Measurements from ENCODE around the gene AATK.

Gene AATK

GRCh38 chr17:81204578-81204977 lies 38.6 kb upstream of the AATK start:
- H3K4me1 ChIP-seq (ENCODE audit: control insufficient read depth, insufficient read depth, low read length) = no peaks in the 10 kb centered on the region
- no peaks in the 10 kb centered on the region for H3K36me3 ChIP-seq (ENCODE audit: insufficient read depth, low read length)
- H3K27me3 ChIP-seq (ENCODE audit: control insufficient read depth, insufficient read depth, low read length) = no peaks in the 10 kb centered on the region
- no peak overlapping the region for H3K4me2 ChIP-seq (ENCODE audit: low read length)
- H3K9ac ChIP-seq (ENCODE audit: low read depth, low read length) = no peak overlapping the region
- H3K9me3 ChIP-seq (replicated peaks; ENCODE audit: low read length) = no peaks in the 10 kb centered on the region
- H3K4me3 ChIP-seq (ENCODE audit: low read length) = no peak overlapping the region

- H3K36me3 ChIP-seq (ENCODE audit: insufficient read depth, low read length) = peaks cover 5% of the 10 kb centered on the region
Measured at GRCh38 chr17:81203136-81203535, 37.1 kb upstream of the AATK start.

GRCh38 chr17:81202318-81202717 lies 36.3 kb upstream of the AATK start:
- Histone ChIP-seq H3K4me2 (ENCODE audit: low read length) (no peak overlapping the region), H3K4me1 (ENCODE audit: control insufficient read depth, insufficient read depth, low read length) (no peaks in the 10 kb centered on the region), H3K9ac (ENCODE audit: low read depth, low read length) (no peak overlapping the region), H3K36me3 (ENCODE audit: insufficient read depth, low read length) (peaks cover 5% of the 10 kb centered on the region), H3K4me3 (ENCODE audit: low read length) (no peak overlapping the region), H3K27me3 (ENCODE audit: control insufficient read depth, insufficient read depth, low read length) (no peaks in the 10 kb centered on the region), H3K9me3 (replicated peaks; ENCODE audit: low read length) (no peaks in the 10 kb centered on the region)

More at GRCh38 chr17:81203136-81203535, 37.1 kb upstream of the AATK start:
- no peak overlapping the region for H3K9ac ChIP-seq (ENCODE audit: low read depth, low read length)
- H3K9me3 ChIP-seq (replicated peaks; ENCODE audit: low read length) = no peaks in the 10 kb centered on the region
- no peaks in the 10 kb centered on the region for H3K27me3 ChIP-seq (ENCODE audit: control insufficient read depth, insufficient read depth, low read length)
- H3K4me1 ChIP-seq (ENCODE audit: control insufficient read depth, insufficient read depth, low read length) = no peaks in the 10 kb centered on the region
- H3K4me2 ChIP-seq (ENCODE audit: low read length) = no peak overlapping the region
- no peak overlapping the region for H3K4me3 ChIP-seq (ENCODE audit: low read length)

GRCh38 chr17:81200695-81201580 lies 34.9 kb upstream of the AATK start:
- H3K36me3 ChIP-seq (ENCODE audit: insufficient read depth, low read length) = peaks cover 5% of the 10 kb centered on the region
- no peaks in the 10 kb centered on the region for H3K4me1 ChIP-seq (ENCODE audit: control insufficient read depth, insufficient read depth, low read length)
- no peak overlapping the region for H3K4me3 ChIP-seq (ENCODE audit: low read length)
- H3K4me2 ChIP-seq (ENCODE audit: low read length) = no peak overlapping the region
- H3K9me3 ChIP-seq (replicated peaks; ENCODE audit: low read length) = no peaks in the 10 kb centered on the region
- H3K9ac ChIP-seq (ENCODE audit: low read depth, low read length) = no peak overlapping the region
- H3K27me3 ChIP-seq (ENCODE audit: control insufficient read depth, insufficient read depth, low read length) = no peaks in the 10 kb centered on the region

GRCh38 chr17:81200201-81200600 lies 34.2 kb upstream of the AATK start:
- Histone ChIP-seq H3K9ac (ENCODE audit: low read depth, low read length) (no peak overlapping the region), H3K9me3 (replicated peaks; ENCODE audit: low read length) (no peaks in the 10 kb centered on the region), H3K4me3 (ENCODE audit: low read length) (no peak overlapping the region), H3K4me1 (ENCODE audit: control insufficient read depth, insufficient read depth, low read length) (no peaks in the 10 kb centered on the region), H3K27me3 (ENCODE audit: control insufficient read depth, insufficient read depth, low read length) (no peaks in the 10 kb centered on the region), H3K36me3 (ENCODE audit: insufficient read depth, low read length) (peaks cover 5% of the 10 kb centered on the region), H3K4me2 (ENCODE audit: low read length) (no peak overlapping the region)

- Histone ChIP-seq H3K9me3 (replicated peaks; ENCODE audit: low read length) (no peaks in the 10 kb centered on the region), H3K9ac (ENCODE audit: low read depth, low read length) (no peak overlapping the region), H3K4me3 (ENCODE audit: low read length) (no peak overlapping the region), H3K4me1 (ENCODE audit: control insufficient read depth, insufficient read depth, low read length) (no peaks in the 10 kb centered on the region), H3K4me2 (ENCODE audit: low read length) (no peak overlapping the region), H3K27me3 (ENCODE audit: control insufficient read depth, insufficient read depth, low read length) (no peaks in the 10 kb centered on the region), H3K36me3 (ENCODE audit: insufficient read depth, low read length) (peaks cover 5% of the 10 kb centered on the region)
Measured at GRCh38 chr17:81199482-81199830, 33.4 kb upstream of the AATK start.

- H3K4me2 ChIP-seq (ENCODE audit: low read length) = no peak overlapping the region
- H3K4me3 ChIP-seq (ENCODE audit: low read length) = no peak overlapping the region
- no peaks in the 10 kb centered on the region for H3K4me1 ChIP-seq (ENCODE audit: control insufficient read depth, insufficient read depth, low read length)
- H3K27me3 ChIP-seq (ENCODE audit: control insufficient read depth, insufficient read depth, low read length) = no peaks in the 10 kb centered on the region
- H3K9me3 ChIP-seq (replicated peaks; ENCODE audit: low read length) = no peaks in the 10 kb centered on the region
- H3K9ac ChIP-seq (ENCODE audit: low read depth, low read length) = no peak overlapping the region
- H3K36me3 ChIP-seq (ENCODE audit: insufficient read depth, low read length) = peaks cover 5% of the 10 kb centered on the region
Measured at GRCh38 chr17:81198826-81199481, 32.9 kb upstream of the AATK start.

- Histone ChIP-seq H3K9me3 (replicated peaks; ENCODE audit: low read length) (no peaks in the 10 kb centered on the region), H3K9ac (ENCODE audit: low read depth, low read length) (no peak overlapping the region), H3K4me2 (ENCODE audit: low read length) (no peak overlapping the region), H3K4me1 (ENCODE audit: control insufficient read depth, insufficient read depth, low read length) (no peaks in the 10 kb centered on the region), H3K27me3 (ENCODE audit: control insufficient read depth, insufficient read depth, low read length) (no peaks in the 10 kb centered on the region), H3K36me3 (ENCODE audit: insufficient read depth, low read length) (peaks cover 5% of the 10 kb centered on the region), H3K4me3 (ENCODE audit: low read length) (no peak overlapping the region)
Measured at GRCh38 chr17:81197831-81198490, 31.9 kb upstream of the AATK start.

GRCh38 chr17:81197409-81197795 lies 31.4 kb upstream of the AATK start:
- Histone ChIP-seq H3K4me1 (ENCODE audit: control insufficient read depth, insufficient read depth, low read length) (no peaks in the 10 kb centered on the region), H3K36me3 (ENCODE audit: insufficient read depth, low read length) (peaks cover 5% of the 10 kb centered on the region), H3K9me3 (replicated peaks; ENCODE audit: low read length) (no peaks in the 10 kb centered on the region), H3K4me2 (ENCODE audit: low read length) (no peak overlapping the region), H3K27me3 (ENCODE audit: control insufficient read depth, insufficient read depth, low read length) (no peaks in the 10 kb centered on the region), H3K4me3 (ENCODE audit: low read length) (no peak overlapping the region), H3K9ac (ENCODE audit: low read depth, low read length) (no peak overlapping the region)

GRCh38 chr17:81196505-81197408 lies 30.7 kb upstream of the AATK start:
- Histone ChIP-seq H3K4me3 (ENCODE audit: low read length) (no peak overlapping the region), H3K4me2 (ENCODE audit: low read length) (no peak overlapping the region), H3K4me1 (ENCODE audit: control insufficient read depth, insufficient read depth, low read length) (no peaks in the 10 kb centered on the region), H3K9me3 (replicated peaks; ENCODE audit: low read length) (no peaks in the 10 kb centered on the region), H3K36me3 (ENCODE audit: insufficient read depth, low read length) (peaks cover 5% of the 10 kb centered on the region), H3K27me3 (ENCODE audit: control insufficient read depth, insufficient read depth, low read length) (no peaks in the 10 kb centered on the region), H3K9ac (ENCODE audit: low read depth, low read length) (no peak overlapping the region)

- Histone ChIP-seq H3K4me1 (ENCODE audit: control insufficient read depth, insufficient read depth, low read length) (no peaks in the 10 kb centered on the region), H3K27me3 (ENCODE audit: control insufficient read depth, insufficient read depth, low read length) (no peaks in the 10 kb centered on the region), H3K4me2 (ENCODE audit: low read length) (no peak overlapping the region), H3K4me3 (ENCODE audit: low read length) (no peak overlapping the region), H3K36me3 (ENCODE audit: insufficient read depth, low read length) (peaks cover 5% of the 10 kb centered on the region), H3K9ac (ENCODE audit: low read depth, low read length) (no peak overlapping the region), H3K9me3 (replicated peaks; ENCODE audit: low read length) (no peaks in the 10 kb centered on the region)
Measured at GRCh38 chr17:81195941-81196495, 30.0 kb upstream of the AATK start.
